Large intestine (tissue), 3 donors: Measurements from ENCODE around the gene SPSB1. TPM values are rescaled to one million over a fixed set of nuclear protein-coding genes. Genes with fewer than 3 reads are reported as not detected.

Experiments
- DNase-seq, 2 donors: peaks; one replicate each; pipeline versions ENCODE4 v3.0.0 to v3.0.0-alpha.2; 2013
- H3K27ac ChIP-seq: one replicate; pipeline ENCODE4 v1.5.1; 2013; ENCODE audit warnings: low read length
- H3K27me3 ChIP-seq: 2 replicates; pipeline ENCODE4 v1.6.1; 2013; ENCODE audit warnings: low read length; ENCODE audit not compliant: control insufficient read depth, insufficient read depth
- H3K36me3 ChIP-seq: 2 replicates; pipeline ENCODE4 v1.6.1; 2013; ENCODE audit warnings: low read length; ENCODE audit not compliant: control insufficient read depth, insufficient read depth
- H3K4me1 ChIP-seq: one replicate; pipeline ENCODE4 v1.6.1; 2013; ENCODE audit warnings: low read length; ENCODE audit not compliant: control insufficient read depth, insufficient read depth
- H3K4me3 ChIP-seq: one replicate; pipeline ENCODE4 v1.5.1; 2013; ENCODE audit warnings: low read length
- H3K9me3 ChIP-seq: one replicate; pipeline ENCODE4 v1.6.1; 2013; ENCODE audit warnings: mild to moderate bottlenecking, low read depth, low read length, moderate library complexity; ENCODE audit not compliant: control insufficient read depth
- WGBS: methylation state at CpG from one replicate; pipeline ENCODE4 v1.1.5; 2013; ENCODE audit warnings: low lambda C conversion rate; ENCODE audit not compliant: insufficient coverage; 5-methylcytosine and 5-hydroxymethylcytosine counted together
- polyA plus RNA-seq: library from polyadenylated mRNA; unstranded; fragments of 120-200 nt; gene quantifications from one replicate; pipeline ENCODE4 v1.2.1, GENCODE V29; 2013

The SPSB1 gene
- polyA plus RNA-seq, 1 donor: 23.7 TPM

DNA sequence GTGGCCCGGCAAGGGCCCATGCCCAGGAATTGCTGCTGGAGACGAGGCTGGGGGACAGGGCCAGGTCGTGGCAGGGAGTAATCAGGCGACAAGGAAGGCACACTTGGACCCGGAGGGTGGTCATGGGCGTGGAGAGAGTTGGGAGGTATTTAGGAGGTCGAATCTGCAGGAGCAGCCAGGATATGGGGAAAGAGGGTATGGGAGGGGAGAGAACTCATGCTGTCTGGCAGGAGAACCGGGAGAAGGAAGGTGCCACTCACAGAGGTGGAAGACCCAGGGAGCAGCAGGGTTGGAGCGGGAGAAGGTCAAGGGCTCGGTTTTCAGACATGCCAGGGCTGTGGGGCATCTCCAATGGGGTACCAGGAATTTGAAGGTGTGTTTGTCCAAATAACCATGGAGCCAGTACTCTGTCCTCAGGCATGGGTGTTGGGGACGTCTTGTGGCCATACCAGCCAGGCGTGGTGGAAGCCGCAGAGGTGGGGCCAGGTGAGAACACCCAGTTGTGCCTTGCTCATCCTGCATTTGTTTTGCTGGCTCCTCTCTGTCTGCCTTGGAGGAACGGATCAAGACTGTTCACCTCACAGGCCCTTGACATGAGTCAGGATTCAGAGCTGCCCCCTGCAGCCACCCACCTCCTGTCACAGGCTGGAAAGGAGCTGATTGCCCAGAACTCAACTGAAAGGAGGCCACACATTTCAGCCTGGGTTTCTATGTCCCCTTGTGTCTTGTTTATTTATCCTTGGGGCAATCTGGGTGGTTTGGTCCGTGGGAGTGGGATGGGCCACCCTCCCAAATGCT lies 111.6 kb downstream of the SPSB1 start:
- WGBS: no CpG with 5 or more reads among the region's 15 CpGs

DNA sequence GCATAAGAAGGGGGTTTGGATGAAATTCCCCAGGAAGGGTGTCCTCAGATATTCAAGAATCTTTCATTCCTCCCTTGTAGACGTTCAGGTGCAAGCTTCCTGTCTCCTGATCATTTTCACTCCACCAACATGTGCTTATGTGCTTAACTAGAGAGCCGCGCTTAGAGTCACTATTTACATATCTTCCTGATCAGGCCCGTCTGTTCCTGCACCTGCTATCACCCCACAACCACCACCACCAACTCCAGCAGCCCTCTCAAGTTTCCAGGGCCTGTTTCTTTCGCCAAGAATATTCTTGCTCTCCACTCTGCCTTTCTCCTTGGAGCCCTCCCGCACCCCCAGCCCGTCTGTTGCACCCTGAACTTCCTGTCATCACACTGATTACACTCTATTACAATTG lies 113.4 kb downstream of the SPSB1 start:
- Histone ChIP-seq H3K4me1 (peaks cover 11% of the 10 kb centered on the region), H3K9me3 (peaks cover 2% of the 10 kb centered on the region), H3K27me3 (no peaks in the 10 kb centered on the region), H3K27ac (no peak overlapping the region), H3K4me3 (no peak overlapping the region), H3K36me3 (no peaks in the 10 kb centered on the region)
- no CpG with 5 or more reads among the region's 7 CpGs for WGBS
- DNase-seq: peak in 1 of 2 donors; percentile 65

More for the DNA sequence above, 111.6 kb downstream of the SPSB1 start:
- H3K27ac ChIP-seq: no peak overlapping the region
- no peaks in the 10 kb centered on the region for H3K9me3 ChIP-seq
- H3K4me1 ChIP-seq: peaks cover 23% of the 10 kb centered on the region
- no peak overlapping the region for H3K4me3 ChIP-seq
- no peaks in the 10 kb centered on the region for H3K36me3 ChIP-seq
- no peaks in the 10 kb centered on the region for H3K27me3 ChIP-seq
- DNase-seq: no peak

DNA sequence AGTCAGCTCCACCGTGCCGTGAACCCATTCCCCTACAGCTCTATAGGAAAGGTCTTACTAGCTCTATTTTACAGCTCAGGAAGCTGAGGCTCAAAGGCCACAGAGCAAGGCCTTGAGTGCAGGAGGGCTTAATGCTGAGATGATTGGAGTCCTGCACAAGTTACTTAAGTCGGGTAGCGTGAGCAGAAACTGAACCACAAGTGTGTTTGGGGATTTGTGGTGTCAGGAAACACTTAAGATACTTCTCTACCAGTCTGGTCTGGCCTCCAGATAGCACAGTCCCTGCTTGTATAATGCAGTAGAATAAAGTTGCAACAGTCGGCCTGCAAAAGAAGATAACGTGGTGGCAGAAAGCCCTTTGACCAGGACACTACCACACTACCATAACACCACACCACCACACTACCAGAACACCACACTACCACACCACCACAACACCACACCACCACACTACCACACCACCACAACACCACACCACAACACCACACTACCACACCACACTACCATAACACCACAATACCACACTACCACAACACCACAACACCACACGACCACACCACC lies 118.1 kb downstream of the SPSB1 start:
- Histone ChIP-seq H3K4me1 (peaks cover 22% of the 10 kb centered on the region), H3K27me3 (no peaks in the 10 kb centered on the region), H3K27ac (peak overlapping the region; percentile 59), H3K9me3 (peaks cover 3% of the 10 kb centered on the region), H3K36me3 (no peaks in the 10 kb centered on the region), H3K4me3 (no peak overlapping the region)
- DNase-seq: peak; percentile 61 to 82
- WGBS: no CpG with 5 or more reads among the region's 7 CpGs

DNA sequence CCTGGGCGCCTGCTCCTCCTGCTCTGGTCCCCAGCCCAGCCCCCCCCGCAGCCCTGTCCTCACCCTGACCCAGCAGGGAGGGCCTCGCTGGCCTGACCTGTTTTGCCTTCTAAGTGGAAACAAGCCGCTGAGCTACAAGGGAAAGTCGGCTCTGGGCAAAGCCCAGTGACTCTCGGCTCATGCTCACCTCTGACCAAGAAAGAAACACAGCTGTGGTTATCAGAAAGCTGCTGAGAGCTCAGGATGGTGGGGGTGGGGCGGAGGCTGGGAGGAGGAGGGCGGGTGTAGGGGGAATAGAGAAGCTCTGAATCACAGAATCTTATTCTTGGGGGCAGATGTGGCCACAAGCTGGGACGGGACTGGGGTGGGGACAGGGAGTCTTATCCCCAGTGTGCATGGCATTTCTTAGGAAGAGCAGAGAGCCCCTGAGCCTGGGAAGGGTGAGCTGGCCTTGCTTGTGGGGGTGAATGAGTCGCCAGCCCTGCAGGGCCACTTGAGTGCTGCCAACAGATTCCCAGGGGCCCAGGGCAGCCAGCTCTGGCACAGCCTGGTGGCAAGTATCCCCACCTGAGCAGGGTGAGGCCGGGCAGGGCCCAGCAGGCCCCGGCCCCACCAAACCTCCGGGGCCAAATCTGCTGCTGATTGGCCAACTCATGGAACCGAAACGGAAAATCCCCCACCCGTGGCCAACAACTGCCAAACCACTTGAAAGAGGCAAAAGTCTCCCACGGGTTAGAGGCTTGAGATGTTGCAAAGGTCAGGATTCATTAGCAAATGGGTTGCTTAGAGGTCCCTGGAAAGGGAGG lies 120.6 kb downstream of the SPSB1 start:
- WGBS: no CpG with 5 or more reads among the region's 17 CpGs
- peak overlapping the region; percentile 72 for H3K27ac ChIP-seq
- no peaks in the 10 kb centered on the region for H3K27me3 ChIP-seq
- no peaks in the 10 kb centered on the region for H3K36me3 ChIP-seq
- H3K4me1 ChIP-seq: peaks cover 22% of the 10 kb centered on the region
- no peak overlapping the region for H3K4me3 ChIP-seq
- peaks cover 3% of the 10 kb centered on the region for H3K9me3 ChIP-seq
- DNase-seq: peak; percentile 70 to 81

DNA sequence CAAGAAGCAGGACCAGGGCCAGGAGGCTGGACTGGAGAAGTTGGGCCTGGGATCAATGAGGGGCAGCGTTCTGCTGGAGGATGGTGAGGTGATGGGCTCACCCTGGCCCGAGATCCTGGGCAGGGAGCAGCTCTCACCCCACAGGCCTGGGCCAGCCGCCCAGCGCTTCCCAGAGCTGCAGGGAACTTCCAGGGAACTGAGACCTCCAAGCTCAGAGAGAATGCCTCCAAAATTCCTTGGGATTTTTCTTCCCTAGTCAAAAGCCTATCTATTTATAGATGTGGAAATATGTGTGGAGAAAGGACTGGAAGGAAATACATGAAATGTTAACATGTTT lies 121.2 kb downstream of the SPSB1 start:
- Histone ChIP-seq H3K4me1 (peaks cover 22% of the 10 kb centered on the region), H3K27ac (peak overlapping the region; percentile 72), H3K36me3 (no peaks in the 10 kb centered on the region), H3K9me3 (peaks cover 3% of the 10 kb centered on the region), H3K27me3 (no peaks in the 10 kb centered on the region), H3K4me3 (no peak overlapping the region)
- no CpG with 5 or more reads among the region's 4 CpGs for WGBS
- DNase-seq: peak; percentile 13 to 28

DNA sequence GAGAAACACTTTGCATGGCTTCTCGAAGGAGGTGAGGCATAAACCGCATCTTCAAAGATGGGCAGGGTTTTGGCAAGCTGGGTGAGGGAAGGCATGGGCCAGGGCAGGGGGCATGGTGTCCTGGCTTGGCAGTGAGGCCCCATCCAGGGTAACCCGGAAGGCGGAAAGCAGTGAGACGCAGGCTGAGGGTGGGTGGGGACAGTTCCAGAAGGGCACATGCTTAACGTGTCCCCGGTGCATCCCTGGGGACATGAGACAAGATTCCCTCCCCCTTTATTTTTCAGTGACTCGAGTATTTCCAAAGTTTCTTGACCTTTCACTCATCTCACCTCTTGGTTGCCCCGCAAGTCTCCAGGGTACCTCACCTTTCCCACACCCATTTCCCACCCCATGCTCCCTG lies 123.8 kb downstream of the SPSB1 start:
- Histone ChIP-seq H3K27ac (no peak overlapping the region), H3K4me3 (no peak overlapping the region), H3K36me3 (no peaks in the 10 kb centered on the region), H3K27me3 (no peaks in the 10 kb centered on the region), H3K4me1 (peaks cover 16% of the 10 kb centered on the region), H3K9me3 (no peaks in the 10 kb centered on the region)
- DNase-seq: no peak
- no CpG with 5 or more reads among the region's 9 CpGs for WGBS

DNA sequence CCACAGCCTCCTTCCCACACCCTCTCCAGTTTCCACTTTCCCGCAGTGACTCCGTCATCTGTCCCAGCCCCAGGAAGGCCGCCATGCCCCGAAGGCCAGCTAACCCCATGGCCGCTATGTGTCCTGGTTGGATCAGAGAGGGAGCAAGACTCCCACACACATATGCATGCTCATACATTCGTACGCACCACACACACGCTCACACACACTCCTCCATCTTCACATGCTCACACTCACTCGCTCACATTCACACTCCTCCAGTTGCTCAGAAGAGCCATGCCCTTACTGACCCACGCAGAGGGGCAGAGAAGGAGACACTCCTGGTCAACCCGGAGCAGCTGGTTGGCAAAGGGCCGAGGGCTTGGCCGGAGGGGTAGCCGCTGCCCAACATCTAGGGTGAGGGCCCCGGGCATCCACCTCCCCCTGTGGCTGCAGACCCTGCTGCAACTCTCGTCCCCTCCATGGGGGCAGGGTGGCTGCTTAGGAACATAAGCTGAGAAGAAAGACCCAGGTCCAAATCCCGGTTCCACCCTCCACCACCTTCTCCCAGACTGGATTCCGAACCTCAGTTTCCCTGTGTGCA lies 124.3 kb downstream of the SPSB1 start:
- Histone ChIP-seq H3K27me3 (no peaks in the 10 kb centered on the region), H3K27ac (no peak overlapping the region), H3K36me3 (no peaks in the 10 kb centered on the region), H3K9me3 (no peaks in the 10 kb centered on the region), H3K4me3 (no peak overlapping the region), H3K4me1 (peaks cover 16% of the 10 kb centered on the region)
- WGBS: 83% methylated on average over 1 of the region's 18 CpGs
- no peak for DNase-seq

DNA sequence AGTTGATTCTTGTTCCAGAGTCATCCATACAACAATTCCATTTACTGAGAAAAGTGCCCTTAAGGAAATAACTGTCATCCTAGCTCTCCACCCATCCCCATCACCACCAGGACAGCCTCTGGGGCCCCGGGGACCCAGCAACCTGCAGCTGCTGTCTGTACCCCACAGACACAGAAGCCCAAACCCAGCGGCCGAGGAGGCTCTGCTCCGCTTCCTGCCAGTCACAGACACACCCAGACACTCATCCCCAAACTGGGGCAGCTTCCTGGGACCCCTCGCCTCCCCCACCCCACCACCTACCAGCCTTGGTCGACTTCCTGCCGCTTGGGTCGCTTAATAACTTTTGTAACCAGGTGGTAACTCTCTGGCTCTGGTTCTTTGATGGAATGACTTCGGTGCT lies 125.0 kb downstream of the SPSB1 start:
- DNase-seq: no peak
- H3K27me3 ChIP-seq: no peaks in the 10 kb centered on the region
- H3K27ac ChIP-seq: no peak overlapping the region
- H3K4me1 ChIP-seq: peaks cover 11% of the 10 kb centered on the region
- H3K9me3 ChIP-seq: peaks cover 3% of the 10 kb centered on the region
- 86% methylated on average over 1 of the region's 9 CpGs for WGBS
- H3K4me3 ChIP-seq: no peak overlapping the region
- H3K36me3 ChIP-seq: no peaks in the 10 kb centered on the region

DNA sequence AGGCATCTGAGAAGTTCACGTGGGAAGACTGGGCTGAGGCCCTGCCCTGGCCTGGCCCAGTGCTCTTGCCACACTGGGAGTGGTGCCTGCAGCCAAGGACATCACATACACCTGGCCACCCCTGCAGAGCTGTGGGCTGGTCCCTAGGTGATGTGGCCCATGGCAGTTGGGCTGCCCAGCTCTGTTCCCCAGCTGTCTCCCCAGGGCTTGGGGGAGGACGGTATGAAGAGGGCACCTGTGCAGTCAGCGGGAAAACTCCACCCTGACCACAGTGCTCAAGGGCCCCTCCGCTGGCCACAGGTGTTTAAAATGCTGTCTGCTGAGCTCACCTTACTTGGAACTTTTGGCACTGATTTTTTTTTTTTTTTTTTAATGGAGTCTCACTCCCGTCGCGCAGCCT lies 126.2 kb downstream of the SPSB1 start:
- H3K27ac ChIP-seq: no peak overlapping the region
- peaks cover 3% of the 10 kb centered on the region for H3K9me3 ChIP-seq
- H3K4me3 ChIP-seq: no peak overlapping the region
- H3K36me3 ChIP-seq: no peaks in the 10 kb centered on the region
- no CpG with 5 or more reads among the region's 7 CpGs for WGBS
- H3K4me1 ChIP-seq: peaks cover under 1% of the 10 kb centered on the region
- H3K27me3 ChIP-seq: no peaks in the 10 kb centered on the region
- DNase-seq: no peak
